ENCODE measurements around the gene SLC9A8. TPM values are rescaled to one million over a fixed set of nuclear protein-coding genes. Genes with fewer than 3 reads are reported as not detected.
A peak's percentile ranks its signal among the peaks of the same experiment; 100 is the strongest.
"Not testable (repeated sequence)": the region's sequence is repeated elsewhere in the genome, so short reads cannot be mapped to it uniquely, and the experiment has no call there.

Gene SLC9A8, protein sequence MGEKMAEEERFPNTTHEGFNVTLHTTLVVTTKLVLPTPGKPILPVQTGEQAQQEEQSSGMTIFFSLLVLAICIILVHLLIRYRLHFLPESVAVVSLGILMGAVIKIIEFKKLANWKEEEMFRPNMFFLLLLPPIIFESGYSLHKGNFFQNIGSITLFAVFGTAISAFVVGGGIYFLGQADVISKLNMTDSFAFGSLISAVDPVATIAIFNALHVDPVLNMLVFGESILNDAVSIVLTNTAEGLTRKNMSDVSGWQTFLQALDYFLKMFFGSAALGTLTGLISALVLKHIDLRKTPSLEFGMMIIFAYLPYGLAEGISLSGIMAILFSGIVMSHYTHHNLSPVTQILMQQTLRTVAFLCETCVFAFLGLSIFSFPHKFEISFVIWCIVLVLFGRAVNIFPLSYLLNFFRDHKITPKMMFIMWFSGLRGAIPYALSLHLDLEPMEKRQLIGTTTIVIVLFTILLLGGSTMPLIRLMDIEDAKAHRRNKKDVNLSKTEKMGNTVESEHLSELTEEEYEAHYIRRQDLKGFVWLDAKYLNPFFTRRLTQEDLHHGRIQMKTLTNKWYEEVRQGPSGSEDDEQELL
- 4.7 TPM for total RNA-seq
- long read RNA-seq, partial matches to known transcripts = 0 of 2 reads
- long read RNA-seq, other reads (novel, unspliced or antisense) = 2 of 2 reads

DNA sequence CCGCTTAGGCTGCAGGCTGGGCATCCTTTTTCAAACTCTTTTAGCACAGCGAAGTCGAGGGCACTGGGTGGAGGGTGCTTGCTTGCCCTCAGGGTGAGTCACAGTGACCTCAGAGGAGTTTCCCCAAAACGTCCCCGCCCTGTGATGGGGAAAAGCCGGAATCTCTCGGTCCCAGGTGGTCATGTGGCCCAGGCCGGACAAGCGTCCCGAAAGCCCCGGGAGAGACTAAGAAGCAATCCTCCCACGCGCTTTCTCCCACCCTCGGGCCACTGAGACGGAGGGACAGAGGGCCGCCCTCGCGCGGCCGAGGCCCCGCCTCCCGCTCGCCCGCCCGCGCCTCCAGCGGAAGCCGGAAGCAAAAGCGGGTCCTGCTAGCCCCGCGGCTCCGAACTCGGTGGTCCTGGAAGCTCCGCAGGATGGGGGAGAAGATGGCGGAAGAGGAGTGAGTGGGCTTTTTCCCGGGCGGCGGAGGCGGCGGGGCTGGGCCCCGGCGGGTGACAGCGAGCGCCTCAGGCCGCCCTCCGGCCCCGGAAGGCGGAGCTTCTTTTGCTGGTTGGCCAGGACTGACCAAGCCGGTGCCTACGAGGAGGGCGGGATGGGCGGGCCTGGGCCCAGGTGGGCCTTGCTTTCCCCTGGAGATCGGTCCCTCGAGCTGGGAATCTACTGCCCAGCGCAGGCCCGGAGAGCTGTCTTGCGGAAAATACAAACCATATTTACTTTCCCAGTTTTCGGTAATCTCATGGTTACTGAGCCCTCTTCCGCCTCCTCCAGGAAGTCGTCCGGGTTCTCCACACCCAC, at the start of gene SLC9A8:
Gene SLC9A8 (plus strand): TSS at position 322 of the 798 bp plus-strand sequence. CDS start 95 bp downstream, at position 417.
- intact Hi-C loops (cut with DNase I) = loop anchor here (1.0 to 5.0 kb wide), 4 partner anchors 100 to 197 kb away; no protein-coding TSS in a partner anchor
- DNase-seq (ENCODE audit: missing footprints) = peak; percentile 92
- ATAC-seq = peak; percentile 97

DNA sequence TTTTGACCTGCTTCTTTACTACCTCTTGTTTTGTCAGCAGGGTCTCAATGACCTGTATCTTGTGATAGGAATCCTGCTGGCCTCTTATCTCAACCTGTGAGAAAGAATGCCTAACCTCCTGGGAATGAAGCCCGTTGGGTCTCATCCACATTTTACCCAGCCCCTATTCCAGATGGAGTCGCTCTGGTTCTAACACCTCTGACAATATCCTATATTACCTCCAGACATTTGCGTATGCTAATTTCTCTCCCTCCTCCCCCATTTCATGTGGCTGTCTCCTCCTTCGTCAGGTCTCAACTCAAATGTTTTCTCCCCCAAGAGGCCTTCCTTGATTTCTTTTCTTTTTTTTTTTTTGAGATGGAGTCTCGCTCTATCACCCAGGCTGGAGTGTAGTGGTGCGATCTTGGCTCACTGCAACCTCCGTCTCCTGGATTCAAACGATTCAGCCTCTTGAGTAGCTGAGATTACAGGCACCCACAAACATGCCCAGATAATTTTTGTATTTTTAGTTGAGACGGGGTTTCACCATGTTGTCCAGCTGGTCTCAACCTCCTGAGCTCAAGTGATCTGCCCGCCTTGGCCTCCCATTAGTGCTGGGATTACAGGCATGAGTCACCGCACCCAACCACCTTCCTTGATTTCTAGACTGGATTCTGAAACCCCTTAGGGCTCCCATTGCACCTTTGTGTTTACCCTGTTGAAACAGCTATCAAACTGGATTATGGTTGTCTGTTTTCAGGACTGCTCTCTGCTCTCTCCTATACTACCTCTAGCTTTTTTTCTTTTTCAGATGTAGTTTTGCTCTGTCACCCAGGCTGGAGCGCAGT, 49.5 kb upstream of the SLC9A8 start:
- intact Hi-C loops (cut with DNase I) = no loop called here
- DNase-seq (ENCODE audit: missing footprints) (no peak), ATAC-seq (no peak)

DNA sequence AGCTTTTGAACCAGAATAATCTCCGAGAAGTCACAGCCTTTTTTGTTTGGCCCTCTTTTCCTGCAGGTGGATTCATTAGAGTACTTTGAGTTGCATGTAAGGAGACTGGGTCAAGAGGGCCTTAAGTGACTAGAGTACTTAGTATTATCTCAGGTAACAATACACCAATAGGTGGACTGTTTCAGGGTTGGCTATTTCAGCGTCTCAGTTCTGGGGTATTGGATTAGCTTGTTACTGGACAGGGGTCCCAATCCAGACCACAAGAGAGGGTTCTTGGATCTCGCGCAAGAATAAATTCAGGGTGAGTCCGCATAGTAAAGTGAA, 47.3 kb upstream of the SLC9A8 start:
- ATAC-seq (no peak), DNase-seq (ENCODE audit: missing footprints) (no peak)
- intact Hi-C loops (cut with DNase I) = loop anchor here (5.0 kb wide), 1 partner anchor 153 kb away; no protein-coding TSS in a partner anchor

DNA sequence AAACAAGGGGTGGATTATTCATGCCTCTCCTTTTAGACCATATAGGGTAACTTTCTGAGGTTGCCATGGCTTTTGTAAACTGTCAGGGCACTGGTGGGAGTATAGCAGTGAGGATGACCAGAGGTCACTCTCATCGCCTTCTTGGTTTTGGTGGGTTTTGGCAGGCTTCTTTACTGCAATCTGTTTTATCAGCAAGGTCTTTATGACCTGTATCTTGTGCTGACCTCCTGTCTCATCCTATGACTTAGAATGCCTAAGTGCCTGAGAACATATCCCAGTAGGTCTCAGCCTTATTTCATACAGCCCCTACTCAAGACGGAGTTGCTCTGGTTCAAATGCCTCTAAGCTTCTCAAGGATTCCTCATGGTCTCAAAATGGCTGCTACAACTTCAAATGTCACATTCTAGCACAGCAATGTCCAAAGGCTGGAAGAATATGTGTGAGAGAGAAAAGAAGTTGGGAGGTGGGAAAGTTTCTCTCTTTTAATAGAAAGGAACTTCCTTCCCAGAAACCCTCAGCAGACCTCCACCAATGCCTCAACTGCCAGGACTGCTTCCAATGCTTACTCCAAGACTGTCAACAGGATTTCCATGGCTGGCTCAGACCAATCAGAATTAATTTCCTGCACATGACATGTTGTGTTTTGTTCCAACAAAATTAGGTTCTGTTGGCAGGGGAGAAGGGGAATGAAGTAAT, 46.6 kb upstream of the SLC9A8 start:
- ATAC-seq (no peak), DNase-seq (ENCODE audit: missing footprints) (no peak)
- intact Hi-C loops (cut with DNase I) = loop anchor here (5.0 kb wide), 1 partner anchor 154 kb away; no protein-coding TSS in a partner anchor

DNA sequence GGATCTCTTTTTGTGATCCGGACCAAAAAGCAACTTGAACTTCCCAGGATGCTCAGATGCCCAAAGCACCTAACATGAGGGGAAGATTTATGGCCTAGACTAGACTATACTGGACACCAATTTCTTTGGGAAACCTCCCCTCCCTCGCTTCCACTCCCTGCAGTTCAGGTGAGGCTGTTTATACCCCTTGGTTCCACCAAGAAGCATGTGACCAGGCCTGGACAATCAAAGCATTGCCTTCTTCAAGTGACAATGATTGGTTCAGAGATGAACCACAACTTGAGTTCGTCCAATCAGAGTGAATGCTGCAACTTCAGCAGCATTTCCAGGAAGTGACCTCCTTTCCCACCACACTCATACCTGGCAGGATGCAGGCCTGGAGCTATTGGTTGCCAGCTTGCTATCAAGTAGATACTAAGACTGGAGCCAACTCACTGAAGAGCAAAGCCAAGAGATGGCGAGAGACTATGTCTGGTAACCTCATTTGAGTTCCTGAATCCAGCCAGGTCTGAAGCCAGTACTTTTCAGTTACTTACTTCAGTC, 45.6 kb upstream of the SLC9A8 start:
- ATAC-seq = no peak
- intact Hi-C loops (cut with DNase I) = loop anchor here (5.0 kb wide), 1 partner anchor 155 kb away; no protein-coding TSS in a partner anchor
- DNase-seq (ENCODE audit: missing footprints) = no peak

DNA sequence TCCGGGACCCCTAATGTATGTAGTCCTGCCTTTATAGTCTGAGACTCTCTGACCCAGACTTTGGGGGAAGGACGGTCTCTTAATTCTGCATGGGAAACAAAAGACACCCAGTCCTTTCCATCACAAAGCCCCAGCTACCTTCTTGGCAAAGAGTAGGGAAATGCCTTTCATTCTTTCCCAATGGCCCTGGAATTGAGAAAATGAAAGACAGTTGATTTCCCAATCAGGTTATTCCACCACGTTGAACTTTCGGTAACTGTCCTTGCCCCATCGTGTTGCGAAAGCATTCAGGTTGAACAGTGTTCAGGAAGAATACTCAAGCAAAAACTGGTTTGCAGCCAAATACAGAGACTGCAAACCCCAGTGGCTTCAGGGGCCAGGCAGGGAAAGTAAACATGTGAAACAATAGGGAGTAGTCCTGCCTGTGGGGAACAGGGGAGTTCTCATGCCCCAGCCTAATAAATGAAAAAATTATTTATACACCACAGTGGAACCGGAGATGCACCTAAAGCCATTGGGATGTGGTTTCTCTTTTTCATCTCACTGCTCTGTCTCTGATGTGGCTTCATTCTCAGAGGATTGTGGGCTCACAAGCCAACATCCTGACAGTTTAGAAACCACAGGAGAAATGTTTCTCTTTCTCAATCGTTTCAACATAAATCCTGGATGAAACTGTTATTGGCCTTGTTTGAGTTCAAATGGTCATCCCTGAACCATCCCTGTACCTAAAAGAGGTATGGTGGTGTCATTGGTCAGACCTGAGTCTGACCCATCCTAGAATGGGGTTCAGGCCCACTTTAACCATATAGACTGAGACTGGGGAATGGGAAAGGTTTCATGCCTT, 44.2 kb upstream of the SLC9A8 start:
- intact Hi-C loops (cut with DNase I) = loop anchor here (5.0 kb wide), 1 partner anchor 156 kb away; no protein-coding TSS in a partner anchor
- ATAC-seq (peak; percentile 52), DNase-seq (ENCODE audit: missing footprints) (no peak)

DNA sequence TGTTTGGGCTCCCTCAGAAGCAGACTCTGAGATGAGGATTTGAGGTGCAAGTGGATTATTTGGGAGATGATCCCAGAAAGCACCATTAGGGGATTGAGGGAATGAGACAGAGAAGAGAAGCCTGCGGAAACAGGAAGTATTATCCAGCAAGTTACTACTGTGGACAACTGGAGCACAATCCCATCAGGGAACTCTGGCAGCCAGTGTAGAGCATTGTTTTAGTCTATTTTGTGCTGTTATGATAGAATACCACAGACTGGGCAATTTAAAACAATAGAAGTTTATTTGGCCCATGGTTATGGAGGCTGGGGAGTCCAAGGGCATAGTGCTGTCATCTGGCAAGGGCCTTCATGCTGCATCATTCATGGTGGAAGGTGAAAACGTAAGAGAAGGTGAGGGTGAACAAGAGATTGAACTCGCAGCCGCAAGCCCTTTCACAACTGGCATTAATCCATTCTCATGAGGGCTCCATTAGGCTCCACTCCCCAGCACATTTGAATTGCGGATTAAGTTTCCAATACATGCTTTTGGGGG, 43.5 kb upstream of the SLC9A8 start:
- DNase-seq (ENCODE audit: missing footprints) (no peak), ATAC-seq (no peak)
- intact Hi-C loops (cut with DNase I) = loop anchor here (5.0 kb wide), 1 partner anchor 157 kb away; no protein-coding TSS in a partner anchor

DNA sequence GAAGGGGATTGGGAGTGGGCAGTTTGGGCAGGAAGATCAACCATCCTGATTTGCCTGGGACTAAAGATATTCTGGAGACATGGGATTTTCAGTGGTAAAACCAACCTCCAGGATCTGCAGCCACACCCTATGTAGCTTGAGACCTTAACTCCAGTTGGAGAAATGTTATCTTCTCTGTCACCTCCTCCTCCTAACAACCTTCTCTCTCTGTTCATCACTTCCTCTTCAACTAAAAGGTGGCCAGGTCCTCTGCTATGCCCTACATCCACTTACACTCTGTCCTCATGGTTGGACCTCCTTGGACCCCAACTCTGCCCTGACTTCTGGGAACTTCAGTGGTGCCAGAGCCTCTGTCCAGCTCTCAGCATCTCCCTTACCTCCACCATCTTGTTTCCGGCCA, 42.0 kb upstream of the SLC9A8 start:
- ATAC-seq (no peak), DNase-seq (ENCODE audit: missing footprints) (no peak)
- intact Hi-C loops (cut with DNase I) = no loop called here

DNA sequence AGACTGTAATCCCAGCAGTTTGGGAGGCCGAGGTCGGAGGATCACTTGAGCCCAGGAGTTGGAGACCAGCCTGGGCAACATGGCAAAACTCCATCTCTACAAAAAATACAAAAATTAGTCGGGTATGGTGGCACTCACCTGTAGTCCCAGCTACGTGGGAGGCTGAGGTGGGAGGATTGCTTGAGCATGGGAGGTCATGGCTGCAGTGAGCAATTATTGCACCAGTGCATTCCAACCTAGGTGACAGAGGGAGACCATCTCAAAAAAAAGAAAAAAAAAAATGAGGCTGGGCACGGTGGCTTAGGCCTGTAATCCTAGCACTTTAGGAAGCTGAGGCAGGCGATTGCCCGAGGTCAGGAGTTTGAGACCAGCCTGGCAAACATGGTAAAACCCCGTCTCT, 38.4 kb upstream of the SLC9A8 start:
- ATAC-seq; intact Hi-C loops (cut with DNase I); DNase-seq (ENCODE audit: missing footprints): not testable (repeated sequence)

DNA sequence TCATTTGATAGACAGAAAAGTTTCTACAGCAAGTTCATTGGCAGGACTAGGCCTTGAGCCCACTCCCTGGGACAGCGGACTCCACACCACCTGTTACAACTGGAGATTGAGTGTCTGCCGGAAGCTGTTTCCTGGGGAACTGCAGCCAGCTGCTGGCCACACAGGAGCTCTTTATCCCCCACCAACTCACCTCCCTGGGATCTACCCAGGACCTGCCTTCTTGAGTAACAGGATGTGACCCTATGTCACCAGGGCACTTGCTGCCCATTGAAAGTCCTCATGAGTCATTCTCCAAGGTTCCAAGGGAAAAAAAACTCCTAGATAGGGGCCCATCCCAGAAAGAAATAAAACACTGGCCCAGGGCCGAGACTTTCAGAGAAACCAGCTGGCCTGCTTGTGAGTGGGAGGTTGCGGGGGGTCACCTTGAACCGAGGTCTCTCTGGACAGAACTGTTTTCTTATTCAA, 37.4 kb upstream of the SLC9A8 start:
- intact Hi-C loops (cut with DNase I) = no loop called here
- DNase-seq (ENCODE audit: missing footprints) (no peak), ATAC-seq (peak; percentile 33)

DNA sequence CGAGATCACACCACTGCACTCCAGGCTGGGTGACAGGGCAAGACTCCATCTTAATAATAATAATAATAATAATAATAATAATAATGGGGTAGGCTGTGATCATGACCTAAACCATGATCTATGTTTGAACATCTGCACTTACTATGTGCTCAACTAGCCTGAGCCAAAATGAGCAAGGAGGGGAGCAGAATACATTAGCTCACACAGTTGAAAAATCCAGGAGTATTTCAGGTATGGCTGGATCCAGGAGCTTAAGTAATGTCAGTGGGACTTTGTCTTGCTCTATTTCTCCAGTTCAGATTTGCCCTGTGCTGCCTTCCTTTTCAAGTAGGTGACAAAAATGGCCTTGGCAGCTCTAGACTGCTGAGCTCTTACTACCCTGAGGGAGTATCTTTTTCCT, 32.7 kb upstream of the SLC9A8 start:
- ATAC-seq (no peak), DNase-seq (ENCODE audit: missing footprints) (no peak)
- intact Hi-C loops (cut with DNase I) = no loop called here

DNA sequence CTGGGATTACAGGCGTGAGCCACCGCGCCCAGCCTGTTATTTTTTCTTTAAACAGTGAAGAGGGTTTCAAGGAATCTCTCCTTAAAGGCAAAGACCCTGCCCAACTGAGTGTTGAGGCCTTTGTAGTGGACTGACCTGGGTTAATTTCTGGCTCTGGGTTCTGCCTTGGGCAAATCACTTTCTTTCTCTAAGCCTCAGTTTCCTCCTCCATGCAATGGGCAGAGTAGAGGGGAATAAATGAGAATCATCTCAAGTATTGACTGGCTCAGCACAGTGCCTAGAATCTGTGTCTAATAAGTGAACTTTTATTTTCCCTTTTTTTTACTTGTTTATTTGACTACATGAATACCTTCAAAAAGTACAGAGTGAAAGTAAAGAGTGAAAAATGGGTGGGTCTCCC, 31.0 kb upstream of the SLC9A8 start:
- ATAC-seq (no peak), DNase-seq (ENCODE audit: missing footprints) (no peak)
- intact Hi-C loops (cut with DNase I) = no loop called here

DNA sequence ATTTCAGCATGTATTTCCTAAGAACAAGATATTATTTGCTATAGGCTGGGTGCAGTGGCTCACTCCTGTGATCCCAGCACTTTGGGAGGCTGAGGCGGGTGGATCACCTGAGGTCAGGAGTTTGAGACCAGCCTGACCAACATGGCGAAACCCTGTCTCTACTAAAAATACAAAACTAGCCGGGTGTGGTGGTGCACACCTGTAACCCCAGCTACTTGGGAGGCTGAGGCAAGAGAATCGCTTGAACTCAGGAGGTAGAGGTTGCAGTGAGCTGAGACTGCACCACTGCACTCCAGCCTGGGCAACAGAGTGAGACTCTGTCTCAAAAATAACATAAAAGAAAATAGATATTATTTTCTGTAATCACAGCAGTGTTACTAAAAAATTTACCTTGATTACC, 30.2 kb upstream of the SLC9A8 start:
- intact Hi-C loops (cut with DNase I); DNase-seq (ENCODE audit: missing footprints); ATAC-seq: not testable (repeated sequence)

DNA sequence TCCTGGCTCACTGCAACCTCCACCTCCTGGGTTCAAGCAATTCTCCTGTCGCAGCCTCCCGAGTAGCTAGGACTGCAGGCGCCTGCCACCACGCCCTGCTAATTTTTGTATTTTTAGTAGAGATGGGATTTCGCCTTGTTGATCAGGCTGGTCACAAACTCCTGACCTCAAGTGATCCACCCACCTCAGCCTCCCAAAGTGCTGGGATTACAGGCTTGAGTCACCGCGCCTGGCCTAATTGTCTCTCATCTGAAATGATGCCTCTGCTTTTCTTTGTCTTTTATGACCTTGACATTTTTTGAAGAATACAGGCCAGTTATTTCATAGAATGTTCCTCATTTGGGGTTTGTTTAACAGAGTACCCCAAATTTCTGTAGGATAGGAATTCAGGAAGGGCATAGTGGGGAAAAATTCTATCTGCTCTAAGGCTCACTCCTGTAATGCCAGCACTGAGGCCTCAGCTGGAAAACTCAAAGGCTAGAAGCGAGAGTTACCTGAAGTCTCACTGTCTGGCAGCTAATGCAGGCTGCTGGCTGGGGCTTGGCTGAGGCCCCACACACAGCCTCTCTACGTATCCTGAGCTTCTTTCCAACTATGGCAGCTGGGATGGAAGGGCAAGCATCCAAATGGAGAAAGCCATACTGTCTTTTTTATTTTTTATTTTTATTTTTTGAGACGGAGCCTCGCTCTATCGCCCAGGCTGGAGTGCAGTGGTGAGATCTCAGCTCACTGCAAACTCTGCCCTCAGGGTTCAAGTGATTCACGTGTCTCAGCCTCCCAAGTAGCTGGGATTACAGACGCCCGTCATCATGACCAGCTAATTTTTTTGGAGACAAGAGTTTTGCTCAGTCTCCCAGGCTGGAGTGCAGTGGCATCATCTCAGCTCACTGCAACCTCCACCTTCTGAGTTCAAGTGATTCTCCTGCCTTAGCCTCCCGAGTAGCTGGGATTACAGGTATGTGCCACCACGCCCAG, 29.3 kb upstream of the SLC9A8 start:
- DNase-seq (ENCODE audit: missing footprints) = peak; percentile 14
- intact Hi-C loops (cut with DNase I); ATAC-seq: not testable (repeated sequence)

DNA sequence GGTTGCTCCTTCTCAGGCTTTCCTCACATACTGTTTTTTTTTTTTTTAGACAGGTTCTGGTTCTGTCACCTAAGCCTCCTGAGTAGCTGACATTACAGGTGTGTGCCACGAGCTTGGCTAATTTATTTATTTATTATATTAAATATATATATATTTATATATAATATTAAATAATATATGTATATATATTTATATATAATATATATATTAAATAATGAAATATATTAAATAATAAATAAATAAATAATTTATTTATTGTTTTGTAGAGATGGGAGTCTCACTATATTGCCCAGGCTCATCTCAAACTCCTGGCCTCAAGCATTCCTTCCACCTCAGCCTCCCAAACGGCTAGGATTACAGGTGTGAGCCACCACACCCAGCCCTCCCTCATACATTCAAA, 28.3 kb upstream of the SLC9A8 start:
- DNase-seq (ENCODE audit: missing footprints) (no peak), ATAC-seq (no peak)
- intact Hi-C loops (cut with DNase I) = no loop called here
